SHP77 treated with DMSO at 0.1 percent for 48 hours (cell line): ENCODE data around the gene HAND1.
A peak's percentile ranks its signal among the peaks of the same experiment; 100 is the strongest.

Experiments used
- DNase-seq: peaks from one replicate; lab custom pipeline; 2025; lab: John Stamatoyannopoulos, UW

Gene HAND1

DNA sequence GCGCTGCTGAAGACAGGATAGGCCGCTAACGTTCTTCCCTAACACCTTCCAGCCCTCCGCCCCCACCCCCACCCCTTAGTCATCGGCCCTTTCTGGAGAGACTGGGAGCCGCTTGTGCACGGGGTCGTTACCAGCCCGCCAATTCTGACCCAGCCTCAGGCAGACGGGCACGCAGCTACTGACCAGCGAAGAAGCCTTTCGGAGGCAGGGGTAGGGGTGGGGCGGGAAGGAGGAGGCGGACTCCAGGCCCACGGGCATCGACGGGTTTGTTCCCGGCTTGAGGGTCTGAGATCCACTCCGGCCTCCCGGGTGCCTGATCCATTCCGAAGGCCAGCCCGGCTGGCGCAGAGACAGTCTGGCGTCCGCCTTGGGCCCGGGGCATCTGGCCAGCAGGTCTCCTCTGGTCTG lies 729 bp upstream of the HAND1 start:
- no peak for DNase-seq

DNA sequence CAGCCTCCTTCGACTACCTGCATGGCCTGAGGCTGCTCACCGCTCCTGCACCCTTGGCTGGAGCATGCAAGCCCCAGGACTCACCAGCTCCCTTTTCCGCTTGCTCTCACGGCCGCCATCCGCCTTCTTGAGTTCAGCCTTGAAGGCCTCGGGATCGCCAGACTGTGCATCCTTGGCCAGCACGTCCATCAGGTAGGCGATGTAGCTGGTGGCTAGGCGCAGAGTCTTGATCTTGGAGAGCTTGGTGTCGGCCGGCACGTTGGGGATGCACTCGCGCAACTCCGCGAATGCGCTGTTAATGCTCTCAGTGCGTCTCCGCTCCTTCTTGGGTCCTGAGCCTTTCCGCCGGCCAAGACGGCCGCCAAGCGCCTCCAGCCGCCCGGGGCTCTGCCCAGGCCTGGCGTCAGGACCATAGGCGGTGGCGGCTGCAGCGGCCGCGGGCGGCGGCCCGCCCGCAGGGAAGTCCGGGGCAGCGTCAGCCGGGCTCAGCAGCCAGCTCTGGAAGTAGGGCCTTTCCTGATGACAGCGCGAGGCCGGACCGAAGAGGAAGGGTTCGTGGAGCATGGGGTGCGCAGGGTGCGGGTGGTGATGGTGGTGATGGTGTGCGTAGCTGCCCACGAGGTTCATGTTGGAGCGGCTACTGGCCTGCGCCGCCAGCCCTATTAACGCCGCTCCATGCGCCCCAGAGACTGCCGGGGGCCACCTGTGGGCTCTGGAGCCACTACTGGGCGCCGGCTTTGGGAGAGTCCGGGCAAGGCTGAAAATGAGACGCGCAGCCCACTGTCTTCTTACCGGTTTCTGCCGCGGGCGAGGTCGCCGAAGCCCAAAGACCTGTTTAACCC lies 424 bp downstream of the HAND1 start:
- DNase-seq: no peak

DNA sequence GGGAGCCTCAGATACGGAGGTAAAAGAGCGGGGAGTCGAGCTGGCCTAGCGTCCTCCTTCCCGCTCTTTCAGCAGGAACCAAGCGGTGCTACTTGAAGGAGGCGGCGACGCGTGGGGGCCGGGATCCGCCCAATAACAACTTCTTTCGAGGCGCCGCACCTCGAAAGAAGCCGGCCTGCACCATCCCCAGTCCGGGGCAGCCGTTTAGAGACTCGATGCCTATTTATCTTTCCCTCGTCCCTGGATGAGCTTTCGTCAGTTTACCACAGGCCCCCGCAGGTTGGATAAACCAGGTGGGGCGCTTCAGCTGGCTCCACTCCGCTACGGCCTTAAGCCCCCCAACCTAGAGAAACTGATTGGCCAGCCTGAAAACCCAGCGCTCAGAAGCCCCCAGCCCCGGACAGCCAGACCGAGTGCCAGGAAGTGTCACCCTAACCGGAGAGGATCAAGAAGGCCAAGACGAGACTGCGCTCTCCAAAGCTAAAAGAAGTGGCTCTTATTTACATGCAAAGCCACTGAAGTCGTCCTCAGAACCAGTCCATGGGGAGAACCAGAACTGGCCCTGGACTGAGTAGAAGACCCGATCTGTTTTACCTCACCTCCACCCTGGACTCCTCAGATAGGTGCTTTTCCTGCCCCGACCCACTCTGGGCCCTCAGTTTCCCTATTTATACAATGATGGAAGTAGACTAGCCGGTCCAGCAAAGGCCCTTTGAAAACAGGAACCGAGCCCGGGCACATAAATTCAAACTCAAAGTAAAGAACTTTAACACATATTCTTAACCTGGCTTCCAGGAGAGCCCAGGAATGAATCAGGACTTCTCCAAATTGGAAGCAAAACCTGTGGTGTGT lies 1.4 kb downstream of the HAND1 start:
- no peak for DNase-seq

DNA sequence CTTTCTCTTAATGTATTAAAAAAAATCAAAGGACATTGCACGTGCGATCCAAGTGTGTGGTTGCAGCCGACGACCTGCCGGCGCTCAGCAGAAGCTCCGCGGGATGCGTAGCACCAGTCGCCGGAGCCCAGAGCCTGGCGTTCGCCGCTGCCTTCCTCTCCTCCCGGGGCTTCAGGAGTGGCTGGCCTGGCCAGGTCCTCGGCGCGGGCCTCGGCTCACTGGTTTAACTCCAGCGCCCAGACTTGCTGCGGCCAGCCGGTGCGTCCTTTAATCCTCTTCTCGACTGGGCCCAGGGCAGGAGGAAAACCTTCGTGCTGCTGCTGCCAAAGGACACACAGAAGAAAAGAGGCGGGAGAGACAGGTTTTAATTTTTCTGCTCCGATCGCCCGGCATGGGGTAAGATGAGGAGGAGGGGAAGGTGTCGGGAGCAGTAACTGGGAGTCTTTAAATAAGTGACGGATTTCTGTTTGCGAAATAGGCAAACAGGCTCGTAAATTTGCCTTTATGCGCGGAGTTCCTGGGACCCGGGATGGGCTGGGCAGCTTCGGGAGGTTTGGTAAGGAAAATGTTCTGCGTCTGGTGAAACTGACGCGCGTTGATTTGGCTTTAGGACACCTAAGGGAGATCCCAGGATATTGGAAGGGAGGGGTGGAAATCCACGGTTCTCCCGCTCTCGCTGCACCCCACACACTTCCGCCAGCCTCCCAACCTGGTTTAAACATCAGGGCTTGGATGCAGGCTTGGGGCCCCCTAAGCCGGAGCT lies 2.3 kb downstream of the HAND1 start:
- no peak for DNase-seq

DNA sequence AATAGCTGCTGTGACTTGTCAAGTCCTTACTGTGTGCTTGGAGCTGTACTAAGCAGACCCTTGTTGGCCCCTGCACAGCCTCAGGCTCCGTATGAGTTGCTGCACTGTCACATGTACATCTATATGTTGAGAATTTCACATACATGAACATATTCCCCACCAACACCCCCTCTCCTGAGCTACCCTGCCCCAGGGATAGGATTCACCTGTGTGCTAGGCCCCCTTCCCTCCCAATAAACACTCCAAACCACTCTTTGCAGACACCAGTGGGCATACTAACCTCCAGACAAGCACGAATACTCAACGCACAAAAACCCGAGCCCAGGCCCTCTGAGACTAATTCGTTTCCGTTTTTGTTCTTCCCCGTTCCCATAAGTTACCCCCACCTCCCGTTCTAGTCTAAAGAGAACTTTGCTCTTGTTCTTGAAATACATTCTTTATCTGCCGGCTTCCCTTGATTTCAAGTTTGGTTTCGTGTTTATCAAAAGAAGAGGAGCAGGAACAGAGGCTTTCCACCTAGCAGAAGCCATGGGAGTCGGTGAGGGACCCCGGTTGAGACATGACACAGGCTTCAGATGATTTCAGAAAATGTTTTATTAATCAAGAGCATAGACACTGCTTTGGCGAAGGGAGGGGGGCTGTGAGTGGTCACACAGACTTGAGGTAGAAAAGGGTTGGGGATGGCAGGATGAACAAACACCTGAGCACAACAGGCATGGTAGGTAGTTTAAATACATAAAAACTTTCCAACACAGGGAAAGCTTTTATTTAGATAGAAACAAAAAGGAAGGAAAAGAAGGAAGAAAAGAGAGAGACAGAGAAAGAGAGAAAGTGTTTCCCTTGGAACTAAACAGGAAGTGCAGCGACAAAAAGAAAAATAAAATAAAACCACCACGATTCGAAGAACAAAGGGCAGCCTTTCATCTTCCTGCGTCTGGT lies 3.4 kb downstream of the HAND1 start:
- no peak for DNase-seq

DNA sequence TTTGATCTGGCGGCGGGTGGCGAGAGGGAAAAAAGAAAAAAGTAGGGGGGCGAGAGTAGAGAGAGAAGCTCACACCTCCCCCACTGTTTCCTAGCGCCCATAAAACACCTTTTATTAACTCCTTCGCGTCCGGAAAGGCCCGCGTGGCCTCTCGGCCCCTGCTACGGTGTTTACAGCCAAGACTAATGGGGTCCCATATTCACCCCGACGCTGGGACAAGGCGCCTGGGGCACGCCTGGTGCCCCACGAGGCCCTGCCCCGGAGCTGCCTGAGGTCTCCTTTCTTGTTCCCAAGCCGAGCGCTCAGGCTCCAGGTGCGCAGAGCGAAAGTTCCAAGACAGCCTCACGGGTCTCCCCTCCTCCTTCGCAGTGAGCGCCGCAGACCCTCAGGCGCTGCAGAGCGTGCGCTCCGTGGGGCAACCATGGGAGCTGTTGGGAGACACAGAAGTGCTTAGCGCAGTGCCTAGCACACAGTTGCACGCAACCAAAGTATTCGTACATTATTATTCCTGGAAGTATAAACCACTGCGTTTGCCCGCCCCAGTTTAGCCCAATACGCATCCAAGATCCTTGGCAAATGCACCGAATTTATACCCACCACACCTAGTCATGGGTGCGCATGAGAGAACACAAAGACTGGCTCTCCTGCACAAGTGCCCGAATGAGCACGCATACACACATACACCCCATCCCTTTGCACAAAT lies 4.3 kb downstream of the HAND1 start:
- DNase-seq: no peak

DNA sequence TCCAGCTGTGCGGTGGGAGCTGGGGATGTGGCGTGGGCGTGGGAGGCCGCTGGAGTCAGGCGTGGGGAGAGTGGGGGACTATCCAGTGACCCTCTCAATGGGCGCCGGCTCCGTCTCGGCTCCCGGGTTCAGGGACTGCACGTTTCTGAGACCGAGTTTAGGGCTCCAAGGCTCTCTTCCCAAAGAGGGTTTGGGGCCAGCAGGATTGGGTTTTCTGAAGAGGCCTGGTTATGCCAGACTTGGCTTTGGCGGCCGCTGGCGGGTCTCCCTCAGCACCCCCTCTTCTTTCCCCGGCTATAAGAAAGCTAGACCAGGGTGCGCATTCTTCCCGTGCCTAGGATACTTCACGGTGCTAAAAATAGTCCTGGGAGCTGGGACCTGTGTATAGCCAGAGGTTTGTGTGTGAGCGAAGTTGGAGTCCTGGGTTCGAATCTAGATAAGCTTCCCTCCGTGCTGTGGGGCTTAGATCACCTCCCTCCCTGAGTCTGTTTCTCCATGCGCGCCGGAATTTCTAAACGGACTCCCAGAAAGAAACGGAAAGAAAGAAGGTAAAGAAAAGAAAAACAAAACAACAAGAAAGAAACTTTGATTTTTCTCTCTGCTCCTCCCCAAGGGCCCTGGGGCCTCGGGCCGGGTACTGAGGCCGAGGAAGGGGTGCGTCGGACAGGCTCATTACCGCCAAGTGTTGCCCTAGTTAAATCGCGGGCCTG lies 5.0 kb downstream of the HAND1 start:
- no peak for DNase-seq

DNA sequence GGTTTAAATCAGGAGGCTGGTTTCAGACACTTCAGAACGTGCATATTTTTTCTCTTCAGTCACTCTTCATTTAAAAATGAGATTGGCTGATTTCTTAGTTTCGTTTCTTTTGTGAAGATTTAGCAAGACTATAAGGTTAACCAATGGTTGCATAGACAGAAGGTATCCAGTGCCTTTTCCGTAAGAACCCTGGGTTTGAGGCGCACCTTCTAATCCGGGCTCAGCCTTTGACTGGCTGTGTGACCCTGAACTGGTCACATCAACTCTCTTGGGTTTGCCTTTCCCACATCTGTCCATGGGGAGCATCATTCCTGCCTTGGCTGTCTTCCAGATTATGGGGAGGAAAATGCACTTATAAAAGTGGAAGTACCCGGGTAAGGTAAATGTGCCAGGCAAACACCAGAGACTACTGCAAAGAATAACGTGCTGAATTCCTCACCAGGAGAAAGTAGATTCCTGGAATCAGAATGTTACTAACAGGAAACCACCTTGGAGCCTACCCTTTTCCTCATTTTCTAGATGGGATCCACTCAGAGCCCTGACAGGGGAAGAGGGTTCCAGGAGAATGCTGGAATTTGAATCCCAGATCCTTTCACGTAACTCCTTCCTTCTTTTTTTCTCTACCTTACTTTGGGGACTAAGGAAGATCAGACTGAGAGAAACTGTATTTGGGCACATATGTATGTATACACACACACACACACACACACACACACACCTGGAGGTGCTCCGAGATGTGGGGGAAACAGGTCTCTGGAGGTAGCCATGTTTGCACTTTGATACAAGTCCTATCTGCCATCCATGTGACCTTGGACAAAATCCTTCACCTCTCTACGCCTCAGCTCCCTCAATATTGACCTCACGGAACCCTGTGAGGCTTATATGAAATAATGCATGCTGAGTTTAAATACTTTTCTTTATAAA lies 6.8 kb downstream of the HAND1 start:
- no peak for DNase-seq

DNA sequence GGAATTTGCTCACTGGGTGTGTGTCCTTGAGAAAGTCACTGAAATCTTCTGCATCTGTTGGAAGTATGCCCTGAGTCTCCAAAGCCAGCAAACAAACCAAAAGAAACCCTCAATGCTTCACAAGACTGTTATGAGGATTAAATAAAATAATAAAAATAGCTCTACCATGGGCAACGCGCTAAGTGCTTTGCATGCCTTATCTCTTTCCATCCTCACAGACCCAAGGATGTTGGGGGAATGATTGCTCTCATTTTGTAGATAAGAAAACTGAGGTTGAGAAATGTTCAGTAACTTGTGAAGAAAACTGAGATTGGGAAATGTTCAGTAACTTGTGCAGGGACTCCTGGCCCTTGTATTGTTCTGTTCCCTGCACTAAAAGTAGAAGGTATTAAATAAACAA lies 7.9 kb downstream of the HAND1 start:
- no peak for DNase-seq

DNA sequence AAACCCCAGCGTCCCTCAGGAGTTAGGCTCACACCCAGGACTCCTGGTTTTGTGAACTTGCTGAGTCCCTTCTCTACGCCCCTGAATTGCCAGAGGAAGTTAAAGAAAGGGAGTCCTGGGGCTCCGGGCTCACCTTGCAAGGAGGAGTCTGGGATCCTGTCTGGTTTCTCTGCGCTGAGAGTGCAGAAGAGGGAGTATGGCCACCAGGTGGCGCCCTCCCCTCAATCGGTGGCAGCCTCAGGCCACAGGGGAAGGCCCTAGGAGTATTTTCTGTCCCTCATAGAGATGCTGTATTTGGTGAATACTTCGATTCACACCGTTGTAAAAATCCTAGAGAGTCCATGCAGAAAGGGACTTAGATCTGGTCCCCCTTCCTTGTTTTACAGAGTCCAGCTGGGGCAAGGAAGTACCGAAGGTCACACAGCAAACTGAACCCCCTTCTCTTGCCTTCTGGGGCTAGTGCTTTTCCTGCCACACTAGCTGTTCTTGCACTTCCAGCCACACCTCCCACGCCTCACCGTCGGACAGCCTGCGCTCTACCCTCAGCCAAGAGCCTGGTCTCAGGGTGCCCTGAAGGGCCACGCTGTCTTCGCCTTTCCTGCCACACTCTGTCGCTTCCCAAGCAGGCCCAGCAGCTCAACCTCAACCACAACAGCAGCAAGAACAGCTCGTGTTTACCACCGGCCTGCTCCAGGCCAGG lies 10.2 kb downstream of the HAND1 start:
- DNase-seq: peak; percentile 10

DNA sequence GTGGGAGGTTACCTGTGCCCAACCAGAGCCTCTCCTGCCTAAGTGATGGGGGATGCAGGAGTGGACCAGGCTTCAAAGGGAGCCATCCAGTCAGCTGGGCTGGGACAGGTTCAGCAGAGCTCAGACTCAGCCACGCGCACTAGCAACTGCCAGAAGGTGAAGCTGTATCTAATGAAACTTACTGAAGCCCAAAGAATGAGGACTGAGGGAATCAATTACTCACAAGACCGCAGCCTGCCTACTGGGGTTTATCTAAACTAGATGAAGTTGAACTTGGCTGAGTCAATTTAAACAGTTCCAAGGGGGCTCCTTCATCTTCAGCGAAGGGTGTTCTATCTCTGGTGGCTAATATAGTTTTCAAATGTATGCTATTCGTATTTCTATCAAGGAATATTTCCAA lies 11.4 kb downstream of the HAND1 start:
- no peak for DNase-seq

DNA sequence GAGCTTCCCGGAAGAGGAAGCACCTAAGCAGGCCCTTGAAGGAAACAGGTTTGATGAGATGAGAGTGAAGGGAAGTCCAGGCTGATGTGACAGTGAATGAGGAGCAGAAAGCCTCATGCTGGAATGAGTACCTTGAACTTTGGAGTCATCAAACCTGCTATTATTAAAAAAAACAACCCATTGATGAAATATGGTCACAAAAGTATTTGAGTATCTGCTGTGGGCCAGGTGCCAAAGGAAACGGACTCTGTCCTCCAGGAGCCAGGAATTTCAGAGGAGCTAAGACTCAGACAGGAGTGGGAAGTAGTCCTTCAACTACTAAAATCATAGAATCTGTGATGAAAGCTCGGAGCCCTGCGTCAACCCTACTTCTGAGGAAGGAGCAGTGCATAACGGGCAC lies 11.9 kb downstream of the HAND1 start:
- DNase-seq: no peak

DNA sequence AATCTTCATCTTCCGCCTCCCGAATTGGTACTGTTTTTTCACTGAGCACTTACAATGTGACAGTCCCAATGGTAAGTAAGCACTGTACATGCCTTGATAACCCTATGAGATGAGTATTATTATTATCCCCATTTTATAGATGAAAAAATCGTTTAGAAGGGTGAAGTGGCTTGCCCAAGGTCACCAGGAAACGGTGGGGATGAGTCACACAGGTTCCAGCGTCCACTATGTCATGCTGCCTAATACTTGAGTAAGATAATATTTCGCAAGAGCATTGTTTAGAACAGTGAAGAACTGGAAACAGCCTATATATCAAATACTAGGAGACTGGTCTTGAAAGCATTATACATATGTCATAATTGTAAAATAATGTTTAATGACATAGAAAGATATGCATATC lies 12.9 kb downstream of the HAND1 start:
- no peak for DNase-seq

DNA sequence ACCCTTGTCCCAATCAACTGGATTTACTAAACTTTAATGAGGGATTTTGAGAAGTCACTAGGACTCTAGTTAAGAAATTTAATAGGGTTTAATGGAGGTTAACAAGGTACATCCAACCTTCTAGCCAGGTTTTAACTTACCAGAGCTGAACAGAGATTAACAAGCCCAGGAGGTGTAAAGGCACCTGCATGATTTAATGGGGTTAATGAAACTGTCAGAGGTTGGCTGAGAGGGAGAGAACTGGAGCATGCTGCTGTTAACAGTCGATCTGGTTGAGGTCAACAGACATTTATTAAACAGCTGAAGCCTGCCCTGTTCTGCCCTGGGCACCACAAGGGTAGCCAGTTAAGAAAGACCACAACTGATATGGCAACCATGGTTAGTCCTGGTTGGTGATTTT lies 13.6 kb downstream of the HAND1 start:
- DNase-seq: no peak

DNA sequence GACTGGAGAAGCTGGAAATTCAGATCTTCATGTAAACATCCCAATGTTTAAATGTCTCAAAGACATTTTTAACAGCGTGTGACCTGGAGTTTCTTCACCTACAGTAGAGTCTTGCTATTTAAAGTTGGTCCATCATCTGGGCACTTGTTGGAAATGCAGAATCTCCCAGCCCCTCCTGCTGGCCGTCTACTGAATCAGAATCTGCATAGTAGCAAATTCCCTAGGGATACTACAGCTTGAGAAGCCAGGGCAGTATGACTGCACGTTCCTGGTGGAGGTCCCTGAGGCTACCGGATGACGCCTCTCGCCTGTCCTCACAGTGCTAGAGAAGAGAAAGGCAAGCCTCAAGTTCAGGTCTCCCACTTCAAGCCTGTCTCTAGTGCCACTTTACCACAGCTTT lies 16.5 kb downstream of the HAND1 start:
- no peak for DNase-seq

DNA sequence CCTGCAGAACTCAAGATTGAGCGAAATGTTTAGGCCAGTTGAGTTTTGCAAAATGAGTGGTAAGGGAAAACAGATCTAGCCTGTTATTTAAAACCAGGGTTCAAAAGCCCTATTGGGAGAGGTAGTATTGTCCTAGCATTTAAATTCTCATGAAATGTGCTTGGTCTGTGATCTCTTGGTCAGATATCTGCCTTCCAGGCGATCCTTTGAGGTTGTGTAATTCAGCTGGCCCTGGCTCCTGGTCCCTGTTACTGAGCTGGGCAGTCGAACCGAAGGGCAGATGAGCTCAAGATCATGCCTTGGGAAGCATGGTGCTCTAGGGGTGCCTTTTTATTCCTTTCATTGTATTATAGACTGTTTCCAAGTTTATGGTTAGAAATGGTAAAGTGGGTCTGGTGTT lies 17.9 kb downstream of the HAND1 start:
- DNase-seq: no peak

DNA sequence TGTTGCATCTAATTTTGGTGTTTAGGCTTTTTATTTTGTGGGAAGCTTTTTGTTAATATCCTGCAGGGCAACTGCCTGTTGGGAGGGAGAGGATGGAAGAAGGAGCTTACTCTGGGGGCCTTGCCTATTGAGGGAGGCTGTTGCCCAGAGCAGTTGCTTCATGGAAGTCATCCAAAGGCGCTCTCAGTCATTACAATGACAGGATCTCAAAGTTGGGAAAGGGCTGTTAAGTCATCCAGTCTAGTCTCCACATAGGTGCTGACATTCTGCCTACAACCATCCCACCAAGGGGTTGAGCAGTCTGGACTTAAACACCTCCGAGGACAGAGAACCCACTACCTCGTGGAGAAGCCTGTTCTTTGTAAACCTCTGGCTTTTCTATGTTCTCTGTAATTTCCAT lies 19.0 kb downstream of the HAND1 start:
- DNase-seq: no peak

DNA sequence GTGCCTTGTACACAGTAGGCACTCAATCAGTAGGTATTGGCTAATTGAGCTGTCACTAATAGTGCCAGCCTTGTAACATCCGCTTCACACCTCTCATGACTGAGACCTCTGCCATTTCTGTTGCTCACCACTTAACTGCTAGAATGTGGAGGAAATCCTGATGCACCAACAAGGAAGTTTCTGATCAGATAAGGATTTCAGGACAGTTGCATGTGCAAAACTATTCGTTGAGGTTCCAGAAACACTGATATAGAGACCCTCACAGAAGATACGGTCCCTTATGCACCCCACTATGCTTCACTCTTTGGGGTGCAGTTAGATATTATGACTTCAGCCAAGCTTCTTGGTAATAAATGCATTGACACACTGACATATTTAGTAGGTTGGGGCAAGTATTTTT lies 21.5 kb downstream of the HAND1 start:
- no peak for DNase-seq
